Globus pallidus (tissue), 1 donor: ENCODE measurements around the gene TREX2.

ENCODE experiments used
- DNase-seq: peaks from one replicate; pipeline ENCODE4 v3.0.0-alpha.2; 2015; ENCODE audit warnings: low spot score

Gene TREX2

GRCh38 chrX:153456161-153456560, 10.3 kb upstream of the TREX2 start:
- no peak for DNase-seq

GRCh38 chrX:153455571-153455970, 9.7 kb upstream of the TREX2 start:
- no peak for DNase-seq

- DNase-seq, result no peak
These were observed 9.2 kb upstream of the TREX2 start for GRCh38 chrX:153454901-153455550.

DNA sequence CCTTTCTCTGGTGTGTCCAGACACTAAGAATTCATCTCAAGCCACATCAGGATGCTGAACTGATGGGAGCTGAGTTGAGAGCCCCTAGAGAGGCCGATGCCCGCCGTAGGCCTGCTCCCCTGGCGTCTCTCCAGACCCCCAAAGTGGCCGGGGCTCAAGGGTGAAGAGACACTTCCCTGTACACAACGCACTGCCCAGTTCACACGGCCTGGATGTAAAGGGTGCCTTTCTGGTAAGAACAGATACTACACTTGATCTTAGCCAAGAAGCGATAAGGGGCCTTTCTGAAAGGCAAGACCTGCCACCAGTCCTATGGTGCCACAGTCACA, 5.1 kb upstream of the TREX2 start:
- no peak for DNase-seq

- no peak for DNase-seq
These were observed 4.5 kb upstream of the TREX2 start for GRCh38 chrX:153450114-153450948.

DNA sequence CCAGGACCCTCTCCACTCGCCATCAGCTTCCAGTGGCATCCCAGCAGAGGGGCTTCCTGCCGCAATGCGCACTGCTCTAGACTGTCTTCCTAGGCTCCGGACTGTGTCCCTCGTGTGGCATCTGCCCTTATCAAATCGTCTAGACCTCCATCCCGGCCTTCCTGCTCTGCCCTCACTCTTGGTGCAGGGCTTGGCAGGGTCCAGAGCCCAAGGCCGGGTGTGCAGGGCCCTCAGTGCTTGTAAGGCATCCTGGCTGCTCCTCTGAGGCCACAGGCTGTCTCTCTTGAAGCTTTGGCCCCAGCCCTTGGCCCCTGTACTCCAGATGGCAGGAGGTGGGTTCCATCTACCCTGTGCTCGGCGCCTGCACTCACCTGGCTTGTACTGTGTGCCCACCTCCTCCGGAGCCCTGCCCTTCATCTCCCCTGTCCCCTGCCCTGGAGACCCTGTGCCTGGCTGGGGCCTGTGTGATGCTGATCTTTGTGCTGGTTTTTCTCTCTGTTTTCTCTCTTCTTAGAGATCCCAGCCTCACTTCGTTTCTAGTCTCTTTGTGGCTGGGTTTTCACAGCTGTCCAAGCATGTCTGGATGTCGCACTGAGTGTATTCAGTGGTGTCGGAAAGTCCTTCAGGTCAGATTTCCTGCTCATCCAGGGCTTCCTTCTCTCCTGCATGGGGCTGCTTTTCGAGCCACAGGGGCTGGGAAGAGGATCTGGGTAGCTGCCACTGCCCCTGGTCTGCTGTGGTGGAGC, 3.7 kb upstream of the TREX2 start:
- DNase-seq, result no peak

- DNase-seq, result no peak
These were observed 2.9 kb upstream of the TREX2 start for GRCh38 chrX:153448556-153449367.

DNA sequence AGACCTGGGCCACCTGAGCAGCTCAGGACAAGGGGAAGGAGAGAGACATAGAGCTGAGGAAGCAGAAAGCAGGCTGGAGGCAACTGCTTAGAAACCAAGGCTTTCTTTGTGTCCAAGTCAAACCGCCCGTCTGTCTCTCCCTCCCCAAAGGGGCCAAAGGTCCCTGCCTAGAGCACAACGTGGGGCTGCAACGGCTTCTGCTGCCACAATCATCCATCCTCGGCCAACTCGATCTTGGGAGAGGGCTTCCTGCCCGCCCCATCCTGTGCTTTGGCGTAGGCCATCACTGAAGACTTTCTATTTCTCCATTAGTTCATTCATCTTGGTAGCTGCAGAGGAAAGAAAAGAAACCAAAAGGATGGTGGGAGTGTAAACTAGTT, 1.7 kb upstream of the TREX2 start:
- no peak for DNase-seq

DNA sequence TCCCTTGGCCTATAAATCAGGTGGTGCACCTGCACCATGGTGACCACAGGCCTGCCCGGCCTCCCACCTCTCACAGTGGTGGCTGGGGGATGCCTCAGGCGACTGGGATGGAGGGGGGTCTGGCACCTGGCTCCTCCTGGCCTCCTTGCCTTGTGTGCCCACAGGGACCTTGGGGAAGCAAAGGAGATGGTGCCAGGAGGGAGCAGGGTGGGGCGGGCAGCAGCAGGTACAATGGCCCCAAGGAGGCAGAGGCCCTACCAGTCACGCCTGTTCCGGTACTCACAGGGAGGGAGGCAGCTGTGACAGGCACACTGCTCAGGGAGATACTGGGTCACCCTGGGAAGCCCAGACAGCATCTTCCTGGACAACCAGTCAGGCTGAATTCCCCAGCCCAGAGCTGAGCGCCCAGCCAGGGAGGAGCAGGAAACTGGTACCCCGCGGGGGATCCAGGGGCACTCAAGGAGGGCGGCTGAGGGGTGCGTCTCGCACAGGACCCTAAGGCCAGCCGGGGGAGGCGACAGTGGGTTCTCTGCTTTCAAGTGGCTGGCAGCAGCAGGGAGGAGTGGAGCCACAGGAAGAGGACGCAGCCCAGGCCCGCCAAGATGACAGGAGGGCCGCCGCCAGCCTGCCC, 1.2 kb upstream of the TREX2 start:
- DNase-seq, result no peak

DNA sequence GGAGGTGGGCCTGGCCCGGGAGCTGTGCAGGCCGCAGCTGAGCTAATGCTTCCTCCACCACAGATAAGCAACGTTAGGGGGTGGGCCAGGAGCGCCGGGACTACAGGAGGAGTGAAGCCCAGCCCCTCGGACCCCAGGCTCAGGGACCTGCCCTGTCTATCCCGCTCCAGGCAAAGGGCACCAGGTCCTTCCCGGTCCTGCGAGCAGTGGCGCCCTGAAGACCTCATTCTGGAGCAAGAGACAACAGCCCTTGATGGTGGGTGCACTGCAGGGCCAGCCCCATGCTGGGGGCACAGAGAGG, 730 bp upstream of the TREX2 start:
- DNase-seq, result no peak

DNA sequence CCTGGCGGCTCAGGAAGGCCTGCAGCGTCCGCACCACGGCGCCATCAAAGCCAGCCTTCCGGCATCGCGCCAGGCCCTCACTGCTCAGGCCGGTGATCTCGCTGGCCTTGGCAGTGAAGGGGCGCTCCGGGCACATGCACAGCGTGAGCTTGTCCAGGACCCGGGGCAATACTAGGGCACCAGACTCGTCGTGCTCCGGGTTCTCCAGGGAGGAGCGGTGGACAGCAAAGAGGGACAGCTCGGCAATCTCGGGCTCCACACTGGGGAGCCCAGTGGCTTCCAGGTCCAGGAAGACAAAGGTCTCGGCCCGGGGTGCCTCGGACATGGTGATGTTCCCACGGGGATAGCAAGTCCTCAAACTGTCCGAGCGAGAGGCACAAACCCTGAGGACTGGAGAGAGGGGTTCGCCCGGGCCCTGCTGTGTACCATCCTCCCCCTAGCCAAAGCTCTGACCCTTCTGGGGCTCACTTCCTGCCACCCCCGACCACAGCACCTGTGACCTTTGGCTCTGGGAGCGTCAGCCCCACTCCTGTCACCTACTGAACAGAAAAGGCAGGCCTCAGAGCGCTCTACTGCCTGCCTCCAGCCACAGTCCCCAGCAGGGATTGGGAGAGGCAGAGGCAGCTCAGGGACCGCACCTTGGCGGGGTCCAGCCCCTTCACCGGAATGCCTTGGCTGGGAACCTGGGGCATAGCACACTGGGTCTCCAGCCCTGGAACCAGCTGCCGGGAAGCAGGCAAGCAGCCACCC, 575 bp downstream of the TREX2 start:
- DNase-seq, result no peak

GRCh38 chrX:153444333-153445011, 1.4 kb downstream of the TREX2 start:
- DNase-seq, result no peak

GRCh38 chrX:153443476-153444332, 2.2 kb downstream of the TREX2 start:
- no peak for DNase-seq

- no peak for DNase-seq
These were observed 3.4 kb downstream of the TREX2 start for GRCh38 chrX:153442463-153442862.

DNA sequence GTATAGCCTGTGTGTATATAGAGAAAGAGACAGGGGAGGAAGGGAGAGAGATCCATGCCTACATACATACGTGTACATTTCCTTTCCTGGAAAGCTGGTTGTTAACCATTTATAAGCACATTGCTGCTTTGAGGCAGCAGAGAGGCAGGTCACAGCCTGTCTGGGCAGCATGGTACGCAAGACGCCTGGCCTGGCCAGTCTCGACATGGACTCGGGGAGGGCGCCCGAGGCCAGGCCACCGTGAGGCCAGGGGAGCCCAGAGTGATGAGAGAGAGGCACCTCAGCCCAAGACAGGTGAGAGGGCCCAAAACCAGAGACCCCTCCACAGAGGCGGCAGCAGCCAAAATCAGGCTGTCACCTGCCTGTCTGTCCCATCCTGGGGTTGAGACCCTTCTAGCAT, 3.9 kb downstream of the TREX2 start:
- DNase-seq, result no peak

DNA sequence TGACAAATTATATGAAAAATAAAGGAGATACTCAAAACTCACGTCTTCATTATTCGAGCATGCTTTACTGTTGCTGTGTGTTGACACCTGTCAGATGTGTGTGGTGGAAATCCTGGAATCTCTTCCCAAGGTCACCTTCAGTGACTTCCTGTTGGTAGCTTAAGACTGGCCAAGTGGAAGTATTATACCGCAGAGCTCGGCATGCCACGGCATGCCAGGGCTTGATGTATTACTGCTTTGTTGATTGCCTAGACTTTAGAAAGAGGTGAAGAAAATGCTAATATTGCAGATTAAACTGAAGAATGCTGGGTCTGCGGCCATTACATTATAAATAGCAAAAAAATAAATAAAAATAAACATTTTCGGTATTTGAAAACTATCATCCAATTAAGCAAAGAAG, 4.6 kb downstream of the TREX2 start:
- no peak for DNase-seq

GRCh38 chrX:153440556-153441135, 5.2 kb downstream of the TREX2 start:
- no peak for DNase-seq

DNA sequence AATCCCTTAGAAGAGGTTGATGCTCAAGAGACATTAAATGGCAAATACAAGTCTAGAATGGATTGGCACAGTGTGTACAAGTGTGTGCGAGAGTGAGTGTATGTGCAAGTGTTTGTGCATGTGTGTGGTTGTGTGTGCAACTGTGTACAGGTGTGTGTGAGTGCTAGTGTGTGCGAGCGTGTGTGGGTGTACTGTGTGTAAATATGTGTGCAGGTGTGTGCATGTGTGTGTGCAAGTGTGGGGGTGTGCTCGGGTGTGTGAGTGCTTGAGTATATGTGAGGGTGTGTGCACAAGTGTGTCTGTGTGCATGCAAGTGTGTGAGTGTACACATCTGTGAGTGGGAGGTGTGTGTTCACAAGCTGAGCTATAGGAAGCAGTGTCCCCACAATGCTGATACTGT, 5.9 kb downstream of the TREX2 start:
- no peak for DNase-seq

DNA sequence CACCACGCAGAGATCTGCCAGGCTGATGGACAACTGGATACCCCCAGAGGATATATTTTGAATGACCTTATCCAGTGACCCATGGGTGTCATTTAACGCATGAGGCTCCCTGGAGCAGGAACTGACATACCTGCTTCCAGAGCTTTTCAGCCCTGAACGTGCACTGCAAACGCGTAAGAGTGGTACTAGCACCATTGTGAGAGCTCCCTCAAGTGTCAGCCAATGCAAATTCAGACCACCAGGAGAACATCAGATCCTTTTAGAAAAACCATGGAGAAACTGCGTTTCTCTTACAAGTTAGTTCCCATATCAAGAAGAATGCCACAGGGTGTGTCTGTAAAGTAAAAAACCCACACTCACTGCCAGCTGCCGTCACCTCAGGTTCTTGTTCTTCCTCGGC, 7.3 kb downstream of the TREX2 start:
- DNase-seq, result no peak
